Left colon (tissue), 2 donors: Measurements from ENCODE around the gene NRN1L. TPM values are rescaled to one million over a fixed set of nuclear protein-coding genes. Genes with fewer than 3 reads are reported as not detected.
"Not testable (repeated sequence)": the region's sequence is repeated elsewhere in the genome, so short reads cannot be mapped to it uniquely, and the experiment has no call there.

ENCODE experiments used
- ATAC-seq: fragments of 200-7000 bp; cut with Tn5 transposase; one replicate; pipeline ENCODE4 v1.9.1; 2020; ENCODE audit warnings: mild to moderate bottlenecking, moderate library complexity
- DNase-seq, 2 donors: peaks; one replicate each; pipeline ENCODE4 v3.0.0-alpha.2; 2020
- intact Hi-C, 2 donors: fragments of 100-400 bp; cut with DNase I in 1 of 2; cut with micrococcal nuclease in 1 of 2; formaldehyde crosslinking; loops; one replicate each; pipeline versions ENCODE4 v1.11.2 to v1.14.0; 2022; cut with DNase I, micrococcal nuclease
- total RNA-seq, 2 donors: library from RNA; stranded (reverse); fragmentation: NEBNext Ultra II Directional; extraction: Animal tissue kit (Norgen Biotek cat#: 25700); gene quantifications; one replicate each; pipeline ENCODE4 v1.2.1, GENCODE V29; 2021
- donor health status: DM: no; HTN: no; CAD: no.
- donor health status: DM: yes; HTN: yes; CAD: no.

NRN1L gene
- total RNA-seq, 2 donors from 2014 or later = 0.67 TPM; not detected in 1

- no peak for ATAC-seq
Measured at GRCh38 chr16:67907397-67908180, 22.9 kb downstream of the NRN1L start.

DNA sequence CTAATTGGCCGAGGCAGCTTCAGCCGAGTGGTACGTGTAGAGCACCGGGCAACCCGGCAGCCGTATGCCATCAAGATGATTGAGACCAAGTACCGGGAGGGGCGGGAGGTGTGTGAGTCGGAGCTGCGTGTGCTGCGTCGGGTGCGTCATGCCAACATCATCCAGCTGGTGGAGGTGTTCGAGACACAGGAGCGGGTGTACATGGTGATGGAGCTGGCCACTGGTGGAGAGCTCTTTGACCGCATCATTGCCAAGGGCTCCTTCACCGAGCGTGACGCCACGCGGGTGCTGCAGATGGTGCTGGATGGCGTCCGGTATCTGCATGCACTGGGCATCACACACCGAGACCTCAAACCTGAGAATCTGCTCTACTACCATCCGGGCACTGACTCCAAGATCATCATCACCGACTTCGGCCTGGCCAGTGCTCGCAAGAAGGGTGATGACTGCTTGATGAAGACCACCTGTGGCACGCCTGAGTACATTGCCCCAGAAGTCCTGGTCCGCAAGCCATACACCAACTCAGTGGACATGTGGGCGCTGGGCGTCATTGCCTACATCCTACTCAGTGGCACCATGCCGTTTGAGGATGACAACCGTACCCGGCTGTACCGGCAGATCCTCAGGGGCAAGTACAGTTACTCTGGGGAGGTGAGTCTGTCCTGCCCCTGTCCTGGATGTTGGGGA, 24.5 kb downstream of the NRN1L start:
- intact Hi-C loops = no loop called here
- no peak for ATAC-seq
- no peak for DNase-seq

More at GRCh38 chr16:67907397-67908180, 22.9 kb downstream of the NRN1L start:
- no peak for DNase-seq
- intact Hi-C loops = no loop called here

- DNase-seq (no peak), ATAC-seq (no peak)
- intact Hi-C loops = no loop called here
Measured at GRCh38 chr16:67910158-67910557, 25.5 kb downstream of the NRN1L start.

DNA sequence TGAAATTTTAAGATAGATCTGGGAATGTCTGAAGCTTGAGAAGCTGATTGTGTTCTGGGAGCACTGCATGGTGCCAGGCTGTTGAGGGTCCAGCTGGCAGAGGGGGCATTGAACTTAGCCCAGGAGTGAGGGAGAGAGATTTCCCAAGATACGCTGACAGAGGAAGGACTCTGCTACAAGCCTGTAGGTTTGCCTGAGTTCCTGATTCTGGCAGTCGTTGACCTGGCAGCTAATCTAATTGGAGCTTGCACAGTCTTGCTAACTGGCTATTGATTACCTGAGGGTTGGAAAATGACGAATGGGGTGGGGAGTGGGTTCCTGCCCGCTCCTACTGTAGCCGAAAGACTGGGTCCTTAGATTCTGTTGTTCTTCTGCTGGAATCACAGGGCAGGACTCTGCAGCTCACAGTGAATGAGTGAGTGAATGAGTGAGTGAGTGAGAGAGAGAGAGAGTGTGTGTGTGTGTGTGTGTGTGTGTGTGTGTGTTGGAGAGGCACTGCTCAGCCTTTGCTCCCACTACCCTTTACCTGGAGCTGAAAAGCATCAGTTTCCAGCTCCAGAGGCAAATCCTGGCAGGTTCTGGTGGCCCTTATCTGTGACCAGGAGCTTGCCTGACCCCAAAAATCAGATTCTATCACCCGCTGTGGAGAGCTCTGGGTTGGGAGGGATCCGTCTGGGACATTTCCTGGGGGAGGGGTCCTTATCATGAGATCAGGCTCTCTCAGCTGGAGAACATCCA, 30.2 kb downstream of the NRN1L start:
- DNase-seq (no peak), ATAC-seq (no peak)
- intact Hi-C loops = no loop called here

GRCh38 chr16:67915496-67915769, 30.7 kb downstream of the NRN1L start:
- ATAC-seq = peak; percentile 8
- DNase-seq, intact Hi-C loops: not testable (repeated sequence)

- ATAC-seq = peak; percentile 95
- intact Hi-C loops = no loop called here
- peak; percentile 62 to 65 for DNase-seq
Measured at GRCh38 chr16:67915831-67916723, 31.4 kb downstream of the NRN1L start.

GRCh38 chr16:67917140-67917851, 32.6 kb downstream of the NRN1L start:
- no peak for ATAC-seq
- intact Hi-C loops = no loop called here
- no peak for DNase-seq

GRCh38 chr16:67917852-67918236, 33.2 kb downstream of the NRN1L start:
- intact Hi-C loops = no loop called here
- ATAC-seq (no peak), DNase-seq (no peak)

DNA sequence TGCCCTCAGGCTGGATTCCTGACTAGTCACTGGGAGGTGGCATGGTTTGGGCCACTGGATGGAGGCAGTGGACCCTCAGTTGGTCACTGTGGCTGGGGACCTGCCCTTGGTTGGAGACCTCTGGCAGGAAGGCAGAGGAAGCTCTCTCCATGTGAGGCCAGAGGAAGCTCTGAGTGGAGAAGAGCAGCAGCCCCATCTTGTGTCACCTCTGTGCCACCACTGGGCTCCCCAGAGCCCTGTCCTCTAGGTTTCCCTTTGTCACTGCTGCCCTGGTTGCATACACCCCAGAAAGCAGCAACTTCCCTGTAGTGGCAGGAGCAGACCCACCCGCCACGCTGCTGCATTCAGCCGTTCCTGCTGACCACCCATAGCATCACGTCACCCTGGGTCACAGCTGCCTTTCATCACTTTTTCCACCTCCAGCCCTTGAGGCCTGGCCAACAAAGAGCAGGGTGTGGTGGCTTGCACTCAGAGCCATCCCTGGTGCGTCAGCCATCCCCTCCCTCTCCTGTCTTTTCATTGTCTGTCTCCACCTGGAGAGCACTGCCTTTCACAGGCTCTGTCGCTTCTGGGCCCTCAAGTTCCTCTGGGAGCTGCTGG, 35.0 kb downstream of the NRN1L start:
- ATAC-seq (no peak), DNase-seq (no peak)
- intact Hi-C loops = loop anchor here in 1 of 2 donors (10.0 kb wide), 1 partner anchor 105 kb away; no protein-coding TSS in a partner anchor

DNA sequence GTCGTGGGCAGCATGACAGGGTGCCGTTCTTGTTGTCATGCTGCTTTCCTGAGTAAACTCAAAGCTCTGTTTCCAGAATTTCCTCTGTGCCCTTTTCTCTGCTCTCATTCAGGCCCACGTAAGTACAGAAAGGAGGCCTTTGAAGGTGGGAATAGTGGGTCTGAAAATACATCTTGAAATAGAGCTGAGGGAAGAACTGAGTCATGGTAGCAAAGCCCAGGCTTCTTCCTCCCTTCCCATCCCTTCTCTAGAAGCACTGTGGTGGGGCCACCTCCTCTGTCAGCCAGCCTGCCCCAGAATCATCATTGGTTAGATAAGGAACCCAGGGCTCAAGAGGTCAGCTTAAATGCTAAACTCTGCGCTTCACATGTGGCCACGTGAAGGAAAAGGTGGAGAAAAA, 37.5 kb downstream of the NRN1L start:
- DNase-seq = no peak
- intact Hi-C loops = loop anchor here in 1 of 2 donors (10.0 kb wide), 1 partner anchor 107 kb away; no protein-coding TSS in a partner anchor
- ATAC-seq = no peak

DNA sequence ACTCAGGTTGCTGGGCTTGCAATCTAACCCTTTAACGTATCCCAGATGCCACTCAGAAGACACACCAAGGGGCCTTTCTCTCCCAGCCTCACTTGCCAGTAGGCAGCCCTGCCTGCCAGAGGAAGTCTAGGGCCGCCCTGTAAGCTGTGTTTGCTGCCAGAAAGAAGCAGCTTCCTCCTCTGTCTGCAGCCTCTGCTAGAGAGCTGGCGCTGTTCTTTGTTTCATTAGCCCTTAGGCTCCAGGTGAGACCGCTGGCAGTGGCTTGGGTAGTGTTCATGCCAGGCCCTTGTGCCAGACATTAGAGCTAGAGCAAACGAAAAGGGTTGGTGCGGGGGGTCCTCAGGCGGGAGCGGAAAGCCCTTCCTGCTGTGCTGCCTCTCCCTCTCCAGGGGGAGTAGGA, 38.1 kb downstream of the NRN1L start:
- DNase-seq (no peak), ATAC-seq (no peak)
- intact Hi-C loops = loop anchor here in 1 of 2 donors (10.0 kb wide), 1 partner anchor 108 kb away; no protein-coding TSS in a partner anchor

- ATAC-seq = no peak
- no peak for DNase-seq
- intact Hi-C loops = loop anchor here in 1 of 2 donors (10.0 kb wide), 1 partner anchor 109 kb away; no protein-coding TSS in a partner anchor
Measured at GRCh38 chr16:67923414-67924116, 38.9 kb downstream of the NRN1L start.

DNA sequence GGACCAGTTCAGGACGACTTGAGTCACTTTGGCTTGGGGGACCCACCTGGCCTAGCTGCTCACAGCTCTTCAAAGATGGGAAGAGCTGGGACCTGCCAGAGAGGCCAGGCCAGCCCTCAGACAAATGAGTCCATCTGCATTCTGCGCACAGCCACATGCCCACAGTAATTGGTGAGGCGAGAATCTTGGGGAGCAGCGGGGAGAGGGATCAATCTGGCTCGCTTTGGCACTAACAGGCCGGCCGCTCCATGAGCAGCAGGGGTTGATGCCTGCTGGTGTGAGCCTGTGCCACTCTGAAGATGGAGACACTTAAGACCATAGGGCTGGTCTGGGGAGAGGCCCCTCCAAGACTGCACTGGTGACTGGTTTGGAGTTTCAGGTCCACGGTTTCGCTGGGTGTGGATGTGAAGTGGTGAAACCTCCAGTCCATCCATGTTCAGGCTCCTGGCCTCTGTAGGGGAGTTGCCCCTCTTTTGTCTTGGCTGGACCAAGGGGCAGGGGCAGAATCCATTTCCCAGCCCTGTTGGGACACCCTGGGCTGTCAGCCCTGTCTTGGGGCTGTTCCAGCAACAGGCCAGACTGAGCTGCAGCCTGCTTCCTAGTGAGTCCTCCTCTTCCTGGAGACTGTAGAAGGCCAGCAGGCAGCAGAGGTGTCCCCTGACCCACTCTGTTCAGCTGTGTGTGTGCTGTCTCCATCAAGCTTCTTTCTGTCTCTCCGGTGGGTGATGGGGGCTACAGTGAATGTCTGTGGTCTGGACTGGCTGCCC, 39.6 kb downstream of the NRN1L start:
- no peak for DNase-seq
- intact Hi-C loops = loop anchor here in 1 of 2 donors (10.0 kb wide), 1 partner anchor 110 kb away; no protein-coding TSS in a partner anchor
- ATAC-seq = no peak

GRCh38 chr16:67926181-67926750, 41.6 kb downstream of the NRN1L start:
- DNase-seq (no peak), ATAC-seq (no peak)
- intact Hi-C loops = loop anchor here in 1 of 2 donors (5.0 to 10.0 kb wide), 2 partner anchors 39 to 111 kb away; no protein-coding TSS in a partner anchor

DNA sequence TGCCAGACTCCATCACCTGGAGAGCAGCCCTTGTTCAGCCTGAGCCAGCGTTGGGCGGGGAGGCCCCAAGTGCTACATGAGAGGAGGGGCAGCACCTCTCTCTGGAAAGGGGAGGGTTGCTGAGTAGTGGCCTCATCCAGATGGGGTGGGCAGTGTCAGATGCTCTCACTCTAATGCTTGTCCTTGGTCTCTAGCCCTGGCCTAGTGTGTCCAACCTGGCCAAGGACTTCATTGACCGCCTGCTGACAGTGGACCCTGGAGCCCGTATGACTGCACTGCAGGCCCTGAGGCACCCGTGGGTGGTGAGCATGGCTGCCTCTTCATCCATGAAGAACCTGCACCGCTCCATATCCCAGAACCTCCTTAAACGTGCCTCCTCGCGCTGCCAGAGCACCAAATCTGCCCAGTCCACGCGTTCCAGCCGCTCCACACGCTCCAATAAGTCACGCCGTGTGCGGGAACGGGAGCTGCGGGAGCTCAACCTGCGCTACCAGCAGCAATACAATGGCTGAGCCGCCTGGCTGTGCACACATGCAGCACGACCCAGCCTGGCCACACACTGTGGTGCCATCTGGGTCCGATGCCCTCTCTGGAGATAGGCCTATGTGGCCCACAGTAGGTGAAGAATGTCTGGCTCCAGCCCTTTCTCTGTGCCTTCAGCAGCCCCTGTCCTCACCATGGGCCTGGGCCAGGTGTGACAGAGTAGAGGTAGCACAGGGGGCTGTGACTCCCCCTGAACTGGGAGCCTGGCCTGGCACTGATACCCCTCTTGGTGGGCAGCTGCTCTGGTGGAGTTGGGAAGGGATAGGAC, 42.7 kb downstream of the NRN1L start:
- DNase-seq = no peak
- ATAC-seq = no peak
- intact Hi-C loops = loop anchor here in 1 of 2 donors (5.0 to 10.0 kb wide), 2 partner anchors 40 to 113 kb away; no protein-coding TSS in a partner anchor
